Measurements from ENCODE around the gene ARHGDIA.

The ARHGDIA gene

GRCh38 chr17:81871387-81872230 lies 472 bp upstream of the ARHGDIA start:
- H3K4me3 ChIP-seq (ENCODE audit: low read depth, low read length), result peak overlapping the region; percentile 77
- peak; percentile 96 for TF ChIP-seq MAX (IDR thresholded peaks at IDR 0.05; ENCODE audit: low read depth, low read length)
- TF ChIP-seq CTCF (IDR thresholded peaks at IDR 0.05; ENCODE audit: low read depth, low read length), result no peak
- peak; percentile 99 for TF ChIP-seq MYC (IDR thresholded peaks at IDR 0.05; ENCODE audit: low read depth, low read length)
- peak; percentile 82 for TF ChIP-seq POLR2A (IDR thresholded peaks at IDR 0.05; ENCODE audit: extremely low read depth, insufficient read length)
- DNase-seq (ENCODE audit: low read depth), result peak; percentile 90

- no peak for TF ChIP-seq POLR2A (IDR thresholded peaks at IDR 0.05; ENCODE audit: extremely low read depth, insufficient read length)
- TF ChIP-seq MAX (IDR thresholded peaks at IDR 0.05; ENCODE audit: low read depth, low read length), result 0 out of 2 replicates have a peak, but pooled peaks have one; percentile 27
- TF ChIP-seq CTCF (IDR thresholded peaks at IDR 0.05; ENCODE audit: low read depth, low read length), result no peak
- no peak for TF ChIP-seq MYC (IDR thresholded peaks at IDR 0.05; ENCODE audit: low read depth, low read length)
- DNase-seq (ENCODE audit: low read depth), result peak; percentile 58
- H3K4me3 ChIP-seq (ENCODE audit: low read depth, low read length), result peak overlapping the region; percentile 88
Measured at GRCh38 chr17:81870131-81870980, 781 bp downstream of the ARHGDIA start.

GRCh38 chr17:81869221-81870130 lies 1.7 kb downstream of the ARHGDIA start:
- H3K4me3 ChIP-seq (ENCODE audit: low read depth, low read length), result peak overlapping the region; percentile 88
- peak; percentile 48 for DNase-seq (ENCODE audit: low read depth)
- no peak for TF ChIP-seq MYC (IDR thresholded peaks at IDR 0.05; ENCODE audit: low read depth, low read length)
- peak; percentile 59 for TF ChIP-seq CTCF (IDR thresholded peaks at IDR 0.05; ENCODE audit: low read depth, low read length)

- TF ChIP-seq POLR2A (IDR thresholded peaks at IDR 0.05; ENCODE audit: extremely low read depth, insufficient read length) (no peak), MAX (IDR thresholded peaks at IDR 0.05; ENCODE audit: low read depth, low read length) (no peak), MYC (IDR thresholded peaks at IDR 0.05; ENCODE audit: low read depth, low read length) (no peak), CTCF (IDR thresholded peaks at IDR 0.05; ENCODE audit: low read depth, low read length) (no peak)
- peak; percentile 37 for DNase-seq (ENCODE audit: low read depth)
- no peak overlapping the region for H3K4me3 ChIP-seq (ENCODE audit: low read depth, low read length)
Measured at GRCh38 chr17:81868674-81869220, 2.4 kb downstream of the ARHGDIA start.

GRCh38 chr17:81867991-81868673 lies 3.0 kb downstream of the ARHGDIA start:
- no peak overlapping the region for H3K4me3 ChIP-seq (ENCODE audit: low read depth, low read length)
- DNase-seq (ENCODE audit: low read depth), result no peak
- TF ChIP-seq CTCF (IDR thresholded peaks at IDR 0.05; ENCODE audit: low read depth, low read length) (no peak), POLR2A (IDR thresholded peaks at IDR 0.05; ENCODE audit: extremely low read depth, insufficient read length) (no peak), MAX (IDR thresholded peaks at IDR 0.05; ENCODE audit: low read depth, low read length) (no peak), MYC (IDR thresholded peaks at IDR 0.05; ENCODE audit: low read depth, low read length) (no peak)

Measured in NB4 (cell line).